22Rv1 (cell line): ENCODE measurements around the gene DYNLT5.

Experiments
- H3K27ac ChIP-seq: fragments of 450-650 bp; 2 replicates; pipeline ENCODE4 v1.5.1; 2017
- ZFX ChIP-seq: fragments of 450-650 bp; IDR thresholded peaks from 2 replicates; pipeline ENCODE4 v1.6.1; 2017; ENCODE audit warnings: antibody characterized with exemption, borderline replicate concordance
- TF ChIP-seq, protein P1 (sequence below): fragments of 450-650 bp; IDR thresholded peaks from 2 replicates; pipeline ENCODE4 v1.5.1; 2017; ENCODE audit warnings: mild to moderate bottlenecking

Gene DYNLT5

DNA sequence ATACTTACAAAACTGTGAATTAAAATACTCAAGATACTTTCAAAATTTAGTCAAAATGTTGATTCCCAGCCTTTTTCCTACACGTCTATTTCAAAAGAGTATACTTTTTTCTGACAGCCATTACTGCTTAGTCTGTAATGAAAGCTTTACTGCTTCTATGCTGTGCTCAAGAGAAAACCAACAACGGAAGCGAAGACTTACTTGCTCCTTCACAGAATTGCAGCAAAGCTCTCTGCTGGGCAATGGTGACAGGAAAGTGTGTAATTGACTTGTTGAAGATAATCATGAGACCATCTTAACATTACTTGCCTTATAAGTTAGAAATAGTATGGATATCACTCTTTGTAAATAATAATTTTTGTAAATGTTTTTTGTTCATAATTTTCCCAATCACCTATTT, 1.7 kb upstream of the DYNLT5 start:
- no peak for TF ChIP-seq ZFX
- TF ChIP-seq, protein P1, sequence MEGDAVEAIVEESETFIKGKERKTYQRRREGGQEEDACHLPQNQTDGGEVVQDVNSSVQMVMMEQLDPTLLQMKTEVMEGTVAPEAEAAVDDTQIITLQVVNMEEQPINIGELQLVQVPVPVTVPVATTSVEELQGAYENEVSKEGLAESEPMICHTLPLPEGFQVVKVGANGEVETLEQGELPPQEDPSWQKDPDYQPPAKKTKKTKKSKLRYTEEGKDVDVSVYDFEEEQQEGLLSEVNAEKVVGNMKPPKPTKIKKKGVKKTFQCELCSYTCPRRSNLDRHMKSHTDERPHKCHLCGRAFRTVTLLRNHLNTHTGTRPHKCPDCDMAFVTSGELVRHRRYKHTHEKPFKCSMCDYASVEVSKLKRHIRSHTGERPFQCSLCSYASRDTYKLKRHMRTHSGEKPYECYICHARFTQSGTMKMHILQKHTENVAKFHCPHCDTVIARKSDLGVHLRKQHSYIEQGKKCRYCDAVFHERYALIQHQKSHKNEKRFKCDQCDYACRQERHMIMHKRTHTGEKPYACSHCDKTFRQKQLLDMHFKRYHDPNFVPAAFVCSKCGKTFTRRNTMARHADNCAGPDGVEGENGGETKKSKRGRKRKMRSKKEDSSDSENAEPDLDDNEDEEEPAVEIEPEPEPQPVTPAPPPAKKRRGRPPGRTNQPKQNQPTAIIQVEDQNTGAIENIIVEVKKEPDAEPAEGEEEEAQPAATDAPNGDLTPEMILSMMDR: no peak
- H3K27ac ChIP-seq: no peak overlapping the region

DNA sequence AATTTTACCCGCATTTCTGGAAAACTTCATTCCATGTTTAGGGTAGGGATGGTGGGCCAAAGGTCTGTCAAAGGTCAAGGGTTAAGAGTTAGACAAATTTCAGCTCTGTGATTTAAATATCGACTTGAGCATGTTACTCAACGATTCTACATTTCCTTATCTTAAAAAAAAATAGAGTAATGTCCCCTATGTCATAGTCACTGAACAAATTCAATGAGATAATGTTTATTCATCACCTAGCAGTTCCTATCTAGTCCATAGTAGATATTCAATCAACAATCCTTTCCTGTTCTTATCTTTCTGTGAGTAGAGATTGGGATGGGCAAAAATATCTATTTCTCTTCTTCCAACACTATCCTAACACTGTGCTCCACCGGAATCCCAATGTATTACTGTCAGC, 1.1 kb upstream of the DYNLT5 start:
- no peak overlapping the region for H3K27ac ChIP-seq
- no peak for TF ChIP-seq ZFX
- TF ChIP-seq, protein P1: no peak

DNA sequence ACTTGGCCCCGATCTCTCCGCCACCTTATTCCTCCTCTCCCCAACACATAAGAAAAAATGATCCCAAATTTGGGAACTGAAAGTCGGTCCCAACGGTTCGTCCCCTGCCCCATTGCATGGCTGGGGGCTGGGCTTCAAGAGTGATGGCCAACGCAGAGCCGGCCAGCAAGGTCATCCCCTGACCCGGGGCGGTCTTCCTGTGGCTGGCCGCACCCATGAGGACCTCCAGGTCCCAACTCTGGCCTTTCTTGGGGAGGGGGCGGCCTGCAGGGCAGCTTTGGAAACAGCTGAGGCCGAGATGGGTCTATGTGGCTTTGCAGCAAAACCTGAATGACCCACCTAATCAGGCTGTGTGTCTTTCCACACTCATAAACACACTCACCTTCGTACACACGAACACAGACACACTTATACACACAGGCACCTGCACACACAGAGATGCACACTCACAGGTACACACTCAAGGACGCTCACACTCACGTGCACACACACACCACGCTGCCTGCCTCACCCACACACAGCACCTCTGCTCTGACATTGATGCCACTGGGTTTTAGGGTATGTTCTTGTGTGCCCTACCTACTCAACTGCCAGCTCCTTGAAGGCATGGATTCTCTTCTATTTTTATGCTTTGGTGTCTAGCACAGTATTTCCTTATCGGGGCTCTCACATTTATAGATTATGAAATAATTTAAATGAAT, 562 bp downstream of the DYNLT5 start:
- H3K27ac ChIP-seq: no peak overlapping the region
- TF ChIP-seq ZFX: no peak
- TF ChIP-seq, protein P1: no peak

DNA sequence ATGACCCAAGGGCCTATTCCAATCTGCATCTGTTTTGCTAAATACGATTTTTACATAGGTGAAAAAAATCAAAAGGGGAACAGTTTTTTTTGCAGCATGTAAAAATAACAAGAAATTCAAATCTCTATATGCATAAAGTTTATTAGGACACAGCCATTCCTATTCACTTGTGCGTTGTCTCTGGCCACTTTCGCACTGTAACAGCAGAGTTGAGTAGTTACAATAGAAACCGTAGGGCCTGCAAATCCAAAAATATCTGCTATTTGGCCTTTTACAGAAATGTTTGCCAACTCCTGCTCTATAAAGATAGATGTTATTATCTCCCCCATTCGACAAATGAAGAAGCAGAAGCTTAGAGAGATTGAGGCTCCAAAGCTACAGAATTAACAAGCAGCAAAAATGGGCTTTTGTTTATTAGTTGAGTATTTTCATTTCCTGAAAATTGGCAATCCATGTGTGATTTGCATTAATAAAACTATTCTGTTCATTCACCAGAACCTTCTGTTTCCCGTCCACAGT, 5.5 kb downstream of the DYNLT5 start:
- TF ChIP-seq, protein P1: no peak
- no peak overlapping the region for H3K27ac ChIP-seq

DNA sequence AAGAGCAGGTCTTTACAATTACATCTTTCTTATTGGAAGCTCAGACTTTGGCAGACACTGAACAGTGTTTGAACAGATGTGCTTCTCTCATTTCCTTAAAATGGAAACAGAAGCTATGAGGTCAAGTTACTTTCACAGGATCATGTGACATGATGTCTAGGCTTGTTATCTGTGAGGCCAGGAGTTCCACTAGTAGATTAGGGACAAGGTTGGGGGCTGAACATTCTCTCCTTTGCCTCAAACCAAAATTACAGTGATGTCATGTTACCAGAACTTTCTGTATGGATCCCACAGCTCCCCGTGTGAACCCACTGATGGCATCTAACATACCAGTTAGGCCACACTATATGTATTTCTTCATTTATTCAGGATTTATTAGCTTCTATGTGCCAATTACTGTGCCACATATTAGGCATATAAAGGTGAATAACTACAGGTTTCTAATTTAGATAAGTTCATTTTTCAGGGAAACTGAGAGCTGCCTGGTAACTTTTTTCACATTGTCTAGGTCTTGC, 6.0 kb downstream of the DYNLT5 start:
- TF ChIP-seq, protein P1: no peak
- no peak for TF ChIP-seq ZFX
- H3K27ac ChIP-seq: no peak overlapping the region

DNA sequence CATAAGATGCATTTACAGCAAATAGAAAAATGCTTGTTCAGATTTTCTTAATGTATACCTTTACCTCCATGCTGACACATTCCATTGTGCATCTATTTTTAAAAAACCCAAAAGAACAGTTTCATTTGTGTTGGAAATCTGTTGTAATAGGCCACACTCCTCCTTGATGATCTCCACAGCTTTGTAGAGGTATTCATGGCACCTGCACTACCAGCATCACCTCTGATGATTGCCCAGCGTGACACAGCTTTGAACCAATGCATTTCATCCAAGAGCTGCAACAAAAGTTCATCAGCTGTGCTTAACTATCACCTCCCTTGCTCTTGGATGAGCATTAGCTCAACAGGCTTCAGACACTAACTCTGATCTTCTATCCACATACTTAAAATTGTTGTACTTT, 8.2 kb downstream of the DYNLT5 start:
- no peak for TF ChIP-seq ZFX
- TF ChIP-seq, protein P1: no peak
- no peak overlapping the region for H3K27ac ChIP-seq

DNA sequence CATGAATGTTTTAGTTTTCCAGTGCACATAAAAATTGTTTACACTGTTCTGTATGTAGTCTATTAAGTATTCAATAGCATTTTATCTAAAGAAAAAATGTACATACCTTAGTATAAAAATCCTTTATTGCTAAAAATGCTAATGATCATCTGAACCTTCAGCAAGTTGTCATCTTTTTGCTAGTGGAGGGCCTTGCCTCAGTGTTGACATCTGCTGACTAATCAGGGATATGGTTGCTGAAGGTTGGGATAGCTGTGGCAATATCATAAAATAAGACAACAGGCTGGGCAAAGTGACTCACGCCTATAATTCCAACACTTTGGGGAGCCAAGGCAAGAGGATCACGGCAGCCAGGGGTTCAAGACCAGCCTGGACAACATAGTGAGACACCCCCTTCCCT, 9.0 kb downstream of the DYNLT5 start:
- TF ChIP-seq, protein P1: no peak
- TF ChIP-seq ZFX: no peak
- no peak overlapping the region for H3K27ac ChIP-seq
